Ecto neural progenitor cell (in vitro differentiated cells): ENCODE measurements around the gene CRMP1.

Experiments used
- DNase-seq: peaks from one replicate; pipeline ENCODE4 v3.0.0-alpha.2; 2018; ENCODE audit warnings: low spot score

The CRMP1 gene

GRCh38 chr4:5919571-5919970, 26.7 kb upstream of the CRMP1 start:
- no peak for DNase-seq

GRCh38 chr4:5919044-5919443, 26.2 kb upstream of the CRMP1 start:
- DNase-seq: no peak

- no peak for DNase-seq
Observed at GRCh38 chr4:5918331-5918985, 25.6 kb upstream of the CRMP1 start.

- no peak for DNase-seq
Observed at GRCh38 chr4:5917672-5918071, 24.8 kb upstream of the CRMP1 start.

- DNase-seq: no peak
Observed at GRCh38 chr4:5916229-5916628, 23.3 kb upstream of the CRMP1 start.

- no peak for DNase-seq
Observed at GRCh38 chr4:5913454-5913853, 20.6 kb upstream of the CRMP1 start.

GRCh38 chr4:5912614-5913019, 19.7 kb upstream of the CRMP1 start:
- DNase-seq: no peak

GRCh38 chr4:5908876-5909427, 16.1 kb upstream of the CRMP1 start:
- DNase-seq: no peak

GRCh38 chr4:5906191-5906590, 13.3 kb upstream of the CRMP1 start:
- DNase-seq: no peak

- DNase-seq: no peak
Observed at GRCh38 chr4:5905714-5906113, 12.8 kb upstream of the CRMP1 start.

- DNase-seq: no peak
Observed at GRCh38 chr4:5900844-5901243, 8.0 kb upstream of the CRMP1 start.

- no peak for DNase-seq
Observed at GRCh38 chr4:5899881-5900280, 7.0 kb upstream of the CRMP1 start.

GRCh38 chr4:5899396-5899795, 6.5 kb upstream of the CRMP1 start:
- DNase-seq: no peak

- no peak for DNase-seq
Observed at GRCh38 chr4:5897674-5898073, 4.8 kb upstream of the CRMP1 start.

- DNase-seq: no peak
Observed at GRCh38 chr4:5895287-5895686, 2.4 kb upstream of the CRMP1 start.

- no peak for DNase-seq
Observed at GRCh38 chr4:5894266-5894665, 1.4 kb upstream of the CRMP1 start.

GRCh38 chr4:5893591-5893990, 705 bp upstream of the CRMP1 start:
- no peak for DNase-seq

GRCh38 chr4:5892323-5893003, 423 bp downstream of the CRMP1 start:
- DNase-seq: no peak

- no peak for DNase-seq
Observed at GRCh38 chr4:5891563-5892322, 1.1 kb downstream of the CRMP1 start.

GRCh38 chr4:5890063-5890727, 2.7 kb downstream of the CRMP1 start:
- peak; percentile 89 for DNase-seq

GRCh38 chr4:5889002-5889696, 3.7 kb downstream of the CRMP1 start:
- DNase-seq: no peak
